GM12878 (cell line): ENCODE measurements around the gene PHC2. TPM values are rescaled to one million over a fixed set of nuclear protein-coding genes. Genes with fewer than 3 reads are reported as not detected.

Experiments
- ATAC-seq: fragments of 200-7000 bp; cut with Tn5 transposase; 3 replicates; pipeline ENCODE4 v1.9.1; 2020; ENCODE audit warnings: mild to moderate bottlenecking, moderate library complexity
- BruUV-seq: library from RNA; stranded (reverse); fragments of 400-500 nt; replicated peaks from 2 replicates; lab custom pipeline; 2021; lab: Mats Ljungman, UMichigan
- CTCF ChIA-PET: fragments of 300-600 bp; sonication (Branson Sonifier 250); formaldehyde crosslinking; extraction: SDS; loops from one replicate; lab custom pipeline; 2021; ENCODE audit warnings: inconsistent platforms; lab: Yijun Ruan, JAX
- POLR2A ChIA-PET: fragments of 350-600 bp; formaldehyde crosslinking; extraction: SDS; loops from one replicate; lab custom pipeline; 2021; ENCODE audit warnings: inconsistent platforms; lab: Charles Lee
- RAD21 ChIA-PET: fragments of 300-600 bp; sonication (Branson Sonifier 250); formaldehyde crosslinking; loops from one replicate; lab custom pipeline; 2023; ENCODE audit warnings: antibody characterized with exemption; ENCODE audit not compliant: unreplicated experiment; lab: Charles Lee
- SMC1A ChIA-PET: fragments of 300-600 bp; sonication (Branson Sonifier 250); formaldehyde crosslinking; loops from one replicate; lab custom pipeline; 2023; ENCODE audit not compliant: unreplicated experiment, uncharacterized antibody; lab: Charles Lee
- DNase-seq: peaks from one replicate; pipeline ENCODE4 v3.0.0-alpha.2; 2011; ENCODE audit warnings: low read depth, low spot score
- FAIRE-seq: peaks from 3 replicates; lab custom pipeline; 2011; peaks lifted over from hg19 to GRCh38; lab: Jason Lieb, UNC
- H2AFZ ChIP-seq: 2 replicates; pipeline ENCODE4 v1.6.0; 2011; ENCODE audit warnings: low read depth, low read length, control low read depth; ENCODE audit not compliant: control insufficient read depth
- H3K27ac ChIP-seq: 2 replicates; pipeline ENCODE4 v1.5.1; 2011; ENCODE audit warnings: control low read depth; ENCODE audit not compliant: control insufficient read depth, insufficient read depth
- H3K27me3 ChIP-seq, 2 experiments: replicated peaks in 1 of 2; 2 replicates each; pipeline versions ENCODE4 v1.6.0 to v1.6.1; 2011; ENCODE audit warnings: low read length in 1 of 2; ENCODE audit not compliant: control insufficient read depth in 2 of 2, insufficient read depth in 2 of 2
- H3K36me3 ChIP-seq, 2 experiments: 2 replicates each; pipeline ENCODE4 v1.5.1; 2011; ENCODE audit warnings: low read length in 1 of 2; ENCODE audit not compliant: control insufficient read depth in 2 of 2, insufficient read depth in 2 of 2
- H3K4me1 ChIP-seq: 2 replicates; pipeline ENCODE4 v1.6.1; 2011; ENCODE audit warnings: mild to moderate bottlenecking, low read length, moderate library complexity, mixed read lengths; ENCODE audit not compliant: control insufficient read depth, insufficient read depth
- H3K4me2 ChIP-seq: 2 replicates; pipeline ENCODE4 v1.6.0; 2011; ENCODE audit warnings: control low read depth; ENCODE audit not compliant: control insufficient read depth, insufficient read depth
- H3K4me3 ChIP-seq: fragments of 200-600 bp; sonication (generic); 2 replicates; pipeline ENCODE4 v1.5.1; 2016
- H3K79me2 ChIP-seq: 2 replicates; pipeline ENCODE4 v1.6.0; 2011; ENCODE audit warnings: low read length; ENCODE audit not compliant: control insufficient read depth, insufficient read depth
- H3K9ac ChIP-seq: 2 replicates; pipeline ENCODE4 v1.8.0; 2011; ENCODE audit warnings: low read length, control low read depth, mixed read lengths; ENCODE audit not compliant: control insufficient read depth, insufficient read depth
- H3K9me3 ChIP-seq: replicated peaks from 3 replicates; pipeline ENCODE4 v1.5.1; 2011; ENCODE audit warnings: mild to moderate bottlenecking, low read length; ENCODE audit not compliant: control insufficient read depth, insufficient read depth
- H4K20me1 ChIP-seq: 2 replicates; pipeline ENCODE4 v1.6.0; 2011; ENCODE audit not compliant: control insufficient read depth, insufficient read depth
- GABPA ChIP-seq: IDR thresholded peaks from 2 replicates; pipeline ENCODE4 v1.6.1; 2014; ENCODE audit warnings: antibody characterized with exemption, low read depth, mild to moderate bottlenecking, inconsistent platforms
- IKZF2 ChIP-seq, 2 experiments: fragments of 450-650 bp; IDR thresholded peaks; 2 replicates each; pipeline ENCODE4 v1.6.1; 2017; ENCODE audit warnings: mild to moderate bottlenecking in 2 of 2, moderate library complexity in 2 of 2
- MTA2 ChIP-seq: fragments of 450-650 bp; IDR thresholded peaks from 2 replicates; pipeline ENCODE4 v1.6.1; 2016; ENCODE audit warnings: low read depth, mild to moderate bottlenecking, moderate library complexity
- NBN ChIP-seq: fragments of 450-650 bp; IDR thresholded peaks from 2 replicates; pipeline ENCODE4 v1.6.1; 2016
- NFYB ChIP-seq: IDR thresholded peaks from 2 replicates; pipeline ENCODE4 v1.6.1; 2011; ENCODE audit warnings: low read depth, mild to moderate bottlenecking, low read length, improper control_type of control experiment, moderate library complexity; ENCODE audit not compliant: insufficient read depth
- NR2C1 ChIP-seq: fragments of 450-650 bp; IDR thresholded peaks from 2 replicates; pipeline ENCODE4 v1.6.1; 2017; ENCODE audit warnings: antibody characterized with exemption, mild to moderate bottlenecking, moderate library complexity
- RUNX3 ChIP-seq: IDR thresholded peaks from 2 replicates; pipeline ENCODE4 v1.6.1; 2012; ENCODE audit warnings: low read length, inconsistent platforms
- SMC3 ChIP-seq: IDR thresholded peaks from 2 replicates; pipeline ENCODE4 v1.6.1; 2011; ENCODE audit warnings: low read length, improper control_type of control experiment, borderline replicate concordance
- SP1 ChIP-seq: IDR thresholded peaks from one replicate; pipeline ENCODE4 v1.6.1; 2011; ENCODE audit warnings: low read depth, low read length
- SUPT20H ChIP-seq: IDR thresholded peaks from 2 replicates; pipeline ENCODE4 v1.6.1; 2011; ENCODE audit warnings: low read depth, mild to moderate bottlenecking, low read length, moderate library complexity, borderline replicate concordance; ENCODE audit not compliant: control insufficient read depth
- TARDBP ChIP-seq: IDR thresholded peaks from 2 replicates; pipeline ENCODE4 v1.6.1; 2016; ENCODE audit warnings: borderline replicate concordance
- TCF12 ChIP-seq: IDR thresholded peaks from 2 replicates; pipeline ENCODE4 v1.6.1; 2011; ENCODE audit warnings: low read depth, mild to moderate bottlenecking, low read length
- USF1 ChIP-seq: IDR thresholded peaks from 2 replicates; pipeline ENCODE4 v1.6.1; 2011; ENCODE audit warnings: borderline replicate concordance, low read depth, mild to moderate bottlenecking, moderate library complexity, mixed read lengths, low read length; ENCODE audit not compliant: insufficient read depth; ENCODE audit errors: extremely low read length
- WRNIP1 ChIP-seq: IDR thresholded peaks from 2 replicates; pipeline ENCODE4 v1.6.1; 2011; ENCODE audit warnings: low read depth, low read length, improper control_type of control experiment, borderline replicate concordance
- YY1 ChIP-seq: IDR thresholded peaks from 2 replicates; pipeline ENCODE4 v1.6.1; 2011; ENCODE audit warnings: low read depth, mild to moderate bottlenecking, low read length
- ZNF217 ChIP-seq: fragments of 450-650 bp; IDR thresholded peaks from 2 replicates; pipeline ENCODE4 v1.6.1; 2017; ENCODE audit warnings: antibody characterized with exemption, mild to moderate bottlenecking
- WGBS: methylation state at CpG from one replicate; pipeline ENCODE4 v1.1.6; 2016; ENCODE audit warnings: low lambda C conversion rate; ENCODE audit not compliant: insufficient replicate concordance, insufficient coverage; ENCODE audit errors: missing lambda C conversion rate; 5-methylcytosine and 5-hydroxymethylcytosine counted together
- in situ Hi-C: fragments of 300-500 bp; cut with MboI; formaldehyde crosslinking; loops from 9 replicates; pipeline ENCODE4 v1.14.3; 2018; ENCODE audit warnings: mixed read lengths
- intact Hi-C: fragments of 100-400 bp; cut with micrococcal nuclease; formaldehyde crosslinking; loops from one replicate; pipeline ENCODE4 v1.14.2; 2022; ENCODE audit not compliant: unreplicated experiment
- polyA plus RNA-seq, 11 experiments: library from polyadenylated mRNA; depleted of rRNA in 4 of 11; unstranded in 6 of 11; stranded (reverse) in 5 of 11; fragments of >200 nt; fragmentation: Nextera tagmentation in 4 of 11; fragmentation: Illumina TruSeq in 1 of 11; extraction: Ambion mirVana in 4 of 11; extraction: Trizol in 1 of 11; gene quantifications; 1 replicate in 1 of 11; 2 replicates in 10 of 11; pipeline versions ENCODE4 v1.2.1 to v1.2.3, GENCODE V29; 2011 to 2016; ENCODE audit warnings: inconsistent platforms in 2 of 11, missing spikeins in 2 of 11, low read depth in 1 of 11
- total RNA-seq, 4 experiments: library from RNA; depleted of rRNA in 3 of 4; stranded (reverse); fragments of >200 nt in 3 of 4; fragmentation: Illumina TruSeq in 1 of 4; extraction: Trizol in 1 of 4; gene quantifications; 2 replicates each; pipeline versions ENCODE4 v1.2.1 to v1.2.3, GENCODE V29; 2013 to 2021

The PHC2 gene
- total and polyA plus RNA-seq, 10 of the 15 experiments (the other 5 are each of a cell fraction or from before 2014, with no cell fraction given), result 2.0 to 35.9 (median 16.4) TPM

GRCh38 chr1:33369764-33370163 is 61.1 kb downstream of the PHC2 start:
- ChIA-PET SMC1A (interaction anchor here (0.7 to 8.5 kb wide), 4 partner anchors 30 to 238 kb away, joined by 3 to 71 read pairs (median 10); partner anchors contain the start of gene ZSCAN20), CTCF (interaction anchor here (0.6 to 2.6 kb wide), 8 partner anchors 74 to 156 kb away, joined by 3 to 16 read pairs (median 6); partner anchors contain the start of gene ZSCAN20), POLR2A (no interaction called here), RAD21 (interaction anchor here (1.1 to 3.1 kb wide), 3 partner anchors 74 to 102 kb away, joined by 4 to 11 read pairs (median 11); no protein-coding TSS in a partner anchor)
- H3K9me3 ChIP-seq, result no peaks in the 10 kb centered on the region
- no peak overlapping the region for H2AFZ ChIP-seq
- no peak for TF ChIP-seq SP1
- no peak for TF ChIP-seq TCF12
- TF ChIP-seq RUNX3, result no peak
- TF ChIP-seq MTA2, result no peak
- TF ChIP-seq SMC3, result no peak
- no peak for TF ChIP-seq YY1
- no peak for TF ChIP-seq NFYB
- no peak for TF ChIP-seq NBN
- no peak for TF ChIP-seq TARDBP
- TF ChIP-seq NR2C1, result no peak
- TF ChIP-seq WRNIP1, result no peak
- TF ChIP-seq USF1, result no peak
- TF ChIP-seq SUPT20H, result no peak
- no peak for TF ChIP-seq IKZF2 (IDR thresholded peaks at IDR 0.05)
- TF ChIP-seq ZNF217, result no peak
- no peak for TF ChIP-seq GABPA
- FAIRE-seq, result no peak
- H3K79me2 ChIP-seq, result no peaks in the 10 kb centered on the region
- no peak for DNase-seq
- no peaks in the 10 kb centered on the region for H4K20me1 ChIP-seq
- H3K36me3 ChIP-seq, result no peaks in the 10 kb centered on the region
- intact Hi-C loops, result loop anchor here (5.0 kb wide), 2 partner anchors 152 to 257 kb away; no protein-coding TSS in a partner anchor
- H3K4me2 ChIP-seq, result no peak overlapping the region
- H3K9ac ChIP-seq, result no peak overlapping the region
- peaks cover 0 to 6% of the 10 kb centered on the region in 2 experiments; a peak in 1 of 4 replicates for H3K27me3 ChIP-seq
- in situ Hi-C loops, result loop anchor here (5.0 kb wide), 2 partner anchors 72 to 98 kb away; no protein-coding TSS in a partner anchor
- no TSS peak for BruUV-seq
- WGBS, result 44% methylated on average over 2 of the region's 2 CpGs
- no peaks in the 10 kb centered on the region for H3K4me1 ChIP-seq
- no peak overlapping the region for H3K4me3 ChIP-seq
- H3K27ac ChIP-seq, result no peak overlapping the region
- no peak for ATAC-seq
